IMR-90 (cell line): ENCODE measurements around the gene IFNA13. TPM values are rescaled to one million over a fixed set of nuclear protein-coding genes. Genes with fewer than 3 reads are reported as not detected.

Experiments
- ATAC-seq: fragments of 200-7000 bp; cut with Tn5 transposase; 2 replicates; pipeline ENCODE4 v1.9.1; 2020; ENCODE audit warnings: low read depth, mild to moderate bottlenecking, moderate library complexity
- BruUV-seq: library from RNA; stranded (reverse); fragments of 400-500 nt; replicated peaks from 2 replicates; lab custom pipeline; 2021; lab: Mats Ljungman, UMichigan
- CTCF ChIA-PET: fragments of 300-600 bp; formaldehyde crosslinking; extraction: SDS; loops from one replicate; lab custom pipeline; 2021; ENCODE audit warnings: antibody characterized with exemption; lab: Yijun Ruan, JAX
- POLR2A ChIA-PET: fragments of 300-600 bp; sonication (Branson Sonifier 250); formaldehyde crosslinking; loops from one replicate; lab custom pipeline; 2022; ENCODE audit warnings: antibody characterized with exemption; ENCODE audit not compliant: unreplicated experiment; lab: Charles Lee
- DNase-seq: peaks from one replicate; pipeline ENCODE4 v3.0.0; 2013
- H2AFZ ChIP-seq: replicated peaks from 2 replicates; pipeline ENCODE3; 2013; ENCODE audit warnings: low read length, mild to moderate bottlenecking; ENCODE audit not compliant: poor library complexity
- H2AK5ac ChIP-seq: 2 replicates; pipeline ENCODE4 v1.6.1; 2013; ENCODE audit warnings: low read depth, low read length, inconsistent platforms
- H2AK9ac ChIP-seq: replicated peaks from 2 replicates; pipeline ENCODE3; 2013; ENCODE audit warnings: mild to moderate bottlenecking, low read depth, low read length, moderate library complexity; ENCODE audit not compliant: poor library complexity
- H2BK120ac ChIP-seq: 2 replicates; pipeline ENCODE4 v1.6.1; 2013; ENCODE audit warnings: low read depth, low read length, inconsistent platforms
- H2BK15ac ChIP-seq: 3 replicates; pipeline ENCODE4 v1.6.1; 2013; ENCODE audit warnings: low read depth, low read length, inconsistent platforms
- H2BK20ac ChIP-seq: 2 replicates; pipeline ENCODE4 v1.6.1; 2013; ENCODE audit warnings: low read depth, mild to moderate bottlenecking, inconsistent platforms, low read length, moderate library complexity
- H2BK5ac ChIP-seq: 2 replicates; pipeline ENCODE4 v1.6.1; 2013; ENCODE audit warnings: mild to moderate bottlenecking, low read depth, low read length, inconsistent platforms; ENCODE audit not compliant: poor library complexity, severe bottlenecking
- H3K14ac ChIP-seq: replicated peaks from 2 replicates; pipeline ENCODE4 v1.6.1; 2013; ENCODE audit warnings: low read depth, low read length, inconsistent platforms
- H3K18ac ChIP-seq: 2 replicates; pipeline ENCODE4 v1.6.1; 2013; ENCODE audit warnings: low read depth, low read length, control low read depth
- H3K23ac ChIP-seq: 2 replicates; pipeline ENCODE4 v1.6.1; 2013; ENCODE audit warnings: low read depth, low read length, inconsistent platforms
- H3K27ac ChIP-seq: 2 replicates; pipeline ENCODE4 v1.5.1; 2013; ENCODE audit warnings: mild to moderate bottlenecking, control low read depth, low read length; ENCODE audit not compliant: insufficient read depth
- H3K27me3 ChIP-seq: 2 replicates; pipeline ENCODE4 v1.6.1; 2013; ENCODE audit warnings: low read length; ENCODE audit not compliant: control insufficient read depth, insufficient read depth
- H3K36me3 ChIP-seq: 2 replicates; pipeline ENCODE4 v1.6.1; 2013; ENCODE audit warnings: low read length, mixed read lengths; ENCODE audit not compliant: control insufficient read depth, insufficient read depth
- H3K4ac ChIP-seq: 2 replicates; pipeline ENCODE4 v1.6.1; 2013; ENCODE audit warnings: low read depth, low read length, inconsistent platforms
- H3K4me1 ChIP-seq: 2 replicates; pipeline ENCODE4 v1.6.1; 2013; ENCODE audit warnings: low read length, mixed read lengths; ENCODE audit not compliant: control insufficient read depth, insufficient read depth
- H3K4me2 ChIP-seq: 2 replicates; pipeline ENCODE4 v1.6.1; 2013; ENCODE audit warnings: low read depth, mild to moderate bottlenecking, control low read depth, low read length, moderate library complexity
- H3K4me3 ChIP-seq: 2 replicates; pipeline ENCODE4 v1.5.1; 2013; ENCODE audit warnings: low read depth, mild to moderate bottlenecking, control low read depth, low read length, moderate library complexity; ENCODE audit not compliant: insufficient read depth
- H3K56ac ChIP-seq: 2 replicates; pipeline ENCODE4 v1.6.1; 2013; ENCODE audit warnings: low read length, inconsistent platforms; ENCODE audit not compliant: insufficient read depth; ENCODE audit errors: extremely low read depth
- H3K79me1 ChIP-seq, 2 experiments: 2 replicates each; pipeline ENCODE4 v1.6.1; 2013; ENCODE audit warnings: low read length in 2 of 2, inconsistent platforms in 1 of 2, low read depth in 1 of 2
- H3K9ac ChIP-seq: 2 replicates; pipeline ENCODE4 v1.6.1; 2013; ENCODE audit warnings: low read depth, low read length, control low read depth
- H3K9me1 ChIP-seq: 2 replicates; pipeline ENCODE4 v1.6.1; 2013; ENCODE audit warnings: low read length, inconsistent platforms; ENCODE audit not compliant: insufficient read depth
- H3K9me3 ChIP-seq: 2 replicates; pipeline ENCODE4 v1.6.1; 2013; ENCODE audit warnings: low read length; ENCODE audit not compliant: control insufficient read depth, insufficient read depth
- H4K20me1 ChIP-seq: 2 replicates; pipeline ENCODE4 v1.6.1; 2013; ENCODE audit warnings: low read length, inconsistent platforms; ENCODE audit not compliant: insufficient read depth
- H4K5ac ChIP-seq: 2 replicates; pipeline ENCODE4 v1.6.1; 2013; ENCODE audit warnings: mild to moderate bottlenecking, low read depth, low read length, control low read depth
- H4K8ac ChIP-seq, 2 experiments: 2 replicates each; pipeline ENCODE4 v1.6.1; 2013; ENCODE audit warnings: low read depth in 2 of 2, low read length in 2 of 2, control low read depth in 1 of 2, inconsistent platforms in 1 of 2
- H4K91ac ChIP-seq: 2 replicates; pipeline ENCODE4 v1.6.1; 2013; ENCODE audit warnings: low read depth, low read length, inconsistent platforms; ENCODE audit not compliant: insufficient read depth
- CTCF ChIP-seq: conservative IDR thresholded peaks from 2 replicates; pipeline ENCODE4 v1.5.1; 2012; ENCODE audit warnings: mild to moderate bottlenecking, low read depth, low read length, improper control_type of control experiment
- MXI1 ChIP-seq: IDR thresholded peaks from 2 replicates; pipeline ENCODE4 v1.6.1; 2012; ENCODE audit warnings: low read depth, mild to moderate bottlenecking, low read length, moderate library complexity, borderline replicate concordance
- NFE2L2 ChIP-seq: fragments of 150-350 bp; IDR thresholded peaks from 2 replicates; pipeline ENCODE4 v1.6.1; 2016; ENCODE audit warnings: low read depth, mild to moderate bottlenecking, low read length
- POLR2A ChIP-seq: IDR thresholded peaks from 2 replicates; pipeline ENCODE4 v1.6.1; 2012; ENCODE audit warnings: mild to moderate bottlenecking, low read depth, low read length
- RAD21 ChIP-seq: IDR thresholded peaks from 2 replicates; pipeline ENCODE4 v1.6.1; 2012; ENCODE audit warnings: low read length, improper control_type of control experiment
- RCOR1 ChIP-seq: IDR thresholded peaks from 2 replicates; pipeline ENCODE4 v1.6.1; 2012; ENCODE audit warnings: mild to moderate bottlenecking, low read length, improper control_type of control experiment; ENCODE audit not compliant: insufficient replicate concordance
- RFX5 ChIP-seq: IDR thresholded peaks from 2 replicates; pipeline ENCODE4 v1.8.0; 2012; ENCODE audit warnings: low read depth, mild to moderate bottlenecking, low read length, moderate library complexity
- USF2 ChIP-seq: fragments of 150-350 bp; IDR thresholded peaks from 2 replicates; pipeline ENCODE4 v1.6.1; 2017; ENCODE audit warnings: mild to moderate bottlenecking, antibody characterized with exemption, low read length, low read depth
- WGBS, 2 experiments: methylation state at CpG; one replicate each; pipeline versions ENCODE4 v1.1.5 to v1.1.7; 2013; ENCODE audit warnings: missing lambda C conversion rate in 2 of 2; ENCODE audit not compliant: insufficient read length in 1 of 2; ENCODE audit errors: extremely low coverage in 2 of 2; 5-methylcytosine and 5-hydroxymethylcytosine counted together
- dilution Hi-C: fragments of 300-500 bp; cut with HindIII; formaldehyde crosslinking; loops from one replicate; pipeline ENCODE4 v1.14.3; 2018; ENCODE audit warnings: low sequenced_read_pairs; ENCODE audit not compliant: unreplicated experiment
- in situ Hi-C: fragments of 300-500 bp; cut with MboI; formaldehyde crosslinking; loops from 3 replicates; pipeline ENCODE4 v1.14.3; 2019; ENCODE audit warnings: low sequenced_read_pairs, inconsistent platforms, mixed read lengths
- intact Hi-C: fragments of 100-400 bp; cut with micrococcal nuclease; formaldehyde crosslinking; loops from 2 replicates; pipeline ENCODE4 v1.10.0; 2022
- polyA plus RNA-seq, 3 experiments: library from polyadenylated mRNA; depleted of rRNA; stranded (reverse); fragments of >200 nt; gene quantifications; 2 replicates each; pipeline ENCODE4 v1.2.3, GENCODE V29; 2012; ENCODE audit warnings: low replicate concordance in 1 of 3
- total RNA-seq: library from RNA; depleted of rRNA; stranded (reverse); fragments of >200 nt; gene quantifications from 2 replicates; pipeline ENCODE4 v1.2.3, GENCODE V29; 2012

Gene IFNA13
- total and polyA plus RNA-seq, 2 of the 4 experiments (the other 2 are of a cell fraction): not detected

- TF ChIP-seq RFX5: no peak
Measured at GRCh38 chr9:21357479-21358460, 10.1 kb downstream of the IFNA13 start (continued).

GRCh38 chr9:21350787-21351186, 17.1 kb downstream of the IFNA13 start, which contains the start of gene IFNA6:
TSS of gene IFNA6 (minus strand) at chr9:21350887. CDS start at chr9:21350887, 0 bp downstream.
- no peak within 1 kb of the TSS for H3K23ac ChIP-seq
- no peak within 1 kb of the TSS for H2AK5ac ChIP-seq
- no peaks in the 10 kb centered on the region for H3K36me3 ChIP-seq
- intact Hi-C loops: no loop called here
- no peak within 1 kb of the TSS for H4K91ac ChIP-seq
- H3K56ac ChIP-seq: no peak within 1 kb of the TSS
- no peaks in the 10 kb centered on the region for H3K4me1 ChIP-seq
- no peak within 1 kb of the TSS for H3K14ac ChIP-seq
- H2AFZ ChIP-seq: no peak within 1 kb of the TSS
- dilution Hi-C loops: no loop called here
- no peak within 1 kb of the TSS for H2BK120ac ChIP-seq
- no peak for DNase-seq
- H4K5ac ChIP-seq: no peak within 1 kb of the TSS
- CTCF ChIA-PET: no interaction called here
- H4K20me1 ChIP-seq: no peaks in the 10 kb centered on the region
- WGBS, 2 experiments: no CpG with 5 or more reads among the region's 1 CpG
- H3K27ac ChIP-seq: no peak within 1 kb of the TSS
- in situ Hi-C loops: no loop called here
- ATAC-seq: no peak
- no peak within 1 kb of the TSS for H2BK20ac ChIP-seq
- no peak within 1 kb of the TSS for H3K4ac ChIP-seq
- POLR2A ChIA-PET: no interaction called here
- TF ChIP-seq RAD21: no peak
- no peak for TF ChIP-seq USF2
- TF ChIP-seq RCOR1: no peak
- no peak for TF ChIP-seq CTCF
- TF ChIP-seq POLR2A: no peak
- TF ChIP-seq MXI1: no peak
- no peak for TF ChIP-seq NFE2L2
- no peak within 1 kb of the TSS for H2BK5ac ChIP-seq
- H2BK15ac ChIP-seq: no peak within 1 kb of the TSS
- no peak within 1 kb of the TSS for H2AK9ac ChIP-seq
- no TSS peak for BruUV-seq
- no peaks in the 10 kb centered on the region for H3K79me1 ChIP-seq
- no peak within 1 kb of the TSS for H3K18ac ChIP-seq
- no peak within 1 kb of the TSS for H4K8ac ChIP-seq
- H3K9ac ChIP-seq: no peak within 1 kb of the TSS
- no peak within 1 kb of the TSS for H3K4me2 ChIP-seq
- no peak within 1 kb of the TSS for H3K4me3 ChIP-seq
- H3K9me3 ChIP-seq: no peaks in the 10 kb centered on the region
- H3K9me1 ChIP-seq: no peaks in the 10 kb centered on the region
- H3K27me3 ChIP-seq: peaks cover 8% of the 10 kb centered on the region
